ENCODE measurements around the gene STAT2.
A peak's percentile ranks its signal among the peaks of the same experiment; 100 is the strongest.
"Not testable (repeated sequence)": the region's sequence is repeated elsewhere in the genome, so short reads cannot be mapped to it uniquely, and the experiment has no call there.

STAT2 gene

GRCh38 chr12:56324206-56324605 is 35.7 kb downstream of the STAT2 start:
- no peak for DNase-seq

DNA sequence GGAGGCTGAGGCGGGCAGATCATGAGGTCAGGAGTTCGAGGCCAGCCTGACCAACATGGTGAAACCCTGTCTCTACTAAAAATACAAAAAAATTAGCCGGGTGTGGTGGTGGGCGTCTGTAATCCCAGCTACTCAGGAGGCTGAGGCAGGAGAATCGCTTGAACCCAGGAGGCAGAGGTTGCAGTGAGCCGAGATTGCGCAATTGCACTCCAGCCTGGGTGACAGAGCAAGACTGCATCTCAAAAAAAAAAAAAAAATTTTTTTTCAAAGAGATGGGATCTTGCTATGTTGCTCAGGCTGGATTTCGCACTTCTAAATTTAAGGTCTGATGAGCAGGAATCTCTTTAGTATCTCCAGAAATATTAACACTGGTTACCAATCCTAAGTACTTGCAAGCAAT is 38.3 kb downstream of the STAT2 start:
- DNase-seq, result not testable (repeated sequence)

- DNase-seq, result no peak
Measured at GRCh38 chr12:56321027-56321426, 38.9 kb downstream of the STAT2 start.

DNA sequence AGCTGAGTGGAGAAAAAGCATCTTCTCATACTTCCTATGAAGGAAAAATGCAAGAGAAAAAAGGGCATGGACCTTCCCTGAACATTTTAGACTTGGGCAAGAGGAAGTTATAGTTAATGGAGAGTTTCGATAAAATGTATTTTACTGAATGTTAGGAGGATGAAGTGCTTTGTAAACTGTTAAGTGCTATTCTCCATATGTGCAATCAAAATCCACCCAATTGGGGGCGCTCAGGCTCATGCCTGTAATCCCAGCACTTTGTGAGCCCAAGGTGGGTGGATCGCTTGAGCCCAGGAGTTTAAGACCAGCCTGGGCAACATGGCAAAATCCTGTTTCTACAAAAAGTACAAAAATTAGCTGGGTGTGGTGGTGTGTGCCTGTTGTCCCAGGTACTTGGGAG is 42.2 kb downstream of the STAT2 start:
- DNase-seq, result no peak

DNA sequence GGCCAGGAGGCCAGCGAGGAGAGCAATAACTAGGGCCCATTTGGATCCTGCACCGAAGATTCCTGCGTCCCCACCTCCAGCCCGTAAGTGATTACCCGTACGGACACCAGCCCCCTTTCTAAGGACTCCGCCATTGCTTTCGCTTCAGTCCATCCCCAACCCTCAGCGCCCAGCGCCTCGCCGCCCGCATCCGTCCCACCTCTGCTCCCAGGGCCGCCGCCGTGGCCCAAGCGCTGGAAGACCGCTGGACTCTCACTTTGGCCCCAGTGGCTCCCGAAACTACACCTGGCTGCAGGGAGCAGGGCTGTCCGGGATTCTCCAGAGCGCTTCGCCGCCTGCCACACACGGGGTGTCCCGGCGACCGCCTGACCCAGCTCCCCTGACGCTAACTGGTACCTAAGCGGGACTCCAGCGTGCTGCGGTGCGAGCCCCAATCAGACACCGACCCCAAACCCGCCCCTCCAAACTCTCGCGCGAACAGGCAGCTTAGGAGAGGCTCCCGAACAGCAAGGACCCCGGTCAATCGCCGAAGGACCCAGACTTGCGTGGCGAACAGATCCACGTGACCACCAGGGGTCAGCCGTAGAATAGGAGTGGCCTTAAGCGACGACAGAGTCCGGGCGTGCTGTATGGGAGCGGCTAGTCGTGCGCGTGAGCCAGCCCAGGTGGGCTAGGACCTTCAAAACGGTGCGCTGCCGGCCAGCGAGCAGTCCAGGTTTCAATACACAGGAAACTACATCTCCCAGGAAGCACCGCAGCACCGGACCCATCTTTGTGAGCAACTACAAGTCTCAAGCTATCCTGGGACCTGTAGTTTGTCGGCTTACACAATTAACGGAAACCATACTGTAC is 44.1 kb downstream of the STAT2 start, which contains the start of gene CNPY2:
TSS of gene CNPY2 (minus strand) at position 367 of the 852 bp plus-strand sequence. CDS start 771 bp downstream, outside the sequence.
- DNase-seq, result peak; percentile 99

DNA sequence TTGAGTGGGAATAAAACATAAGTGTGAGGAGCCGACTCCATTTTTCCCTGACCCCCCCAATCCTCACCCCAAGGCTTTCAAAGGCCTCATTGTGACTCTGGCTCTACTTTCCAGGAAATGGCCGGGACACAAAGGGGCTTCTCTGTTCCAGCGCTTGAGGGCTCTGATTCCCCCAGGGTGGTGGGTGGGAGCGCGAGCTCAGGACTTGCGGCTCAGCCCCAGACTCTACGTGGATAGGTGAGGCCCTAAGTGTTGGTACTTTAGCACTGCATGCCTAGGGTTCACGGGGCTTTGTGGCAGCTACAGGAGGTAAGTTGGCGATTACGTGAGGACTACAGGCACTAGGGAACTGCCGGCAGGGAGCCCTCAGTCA is 44.7 kb downstream of the STAT2 start:
- peak; percentile 35 for DNase-seq

DNA sequence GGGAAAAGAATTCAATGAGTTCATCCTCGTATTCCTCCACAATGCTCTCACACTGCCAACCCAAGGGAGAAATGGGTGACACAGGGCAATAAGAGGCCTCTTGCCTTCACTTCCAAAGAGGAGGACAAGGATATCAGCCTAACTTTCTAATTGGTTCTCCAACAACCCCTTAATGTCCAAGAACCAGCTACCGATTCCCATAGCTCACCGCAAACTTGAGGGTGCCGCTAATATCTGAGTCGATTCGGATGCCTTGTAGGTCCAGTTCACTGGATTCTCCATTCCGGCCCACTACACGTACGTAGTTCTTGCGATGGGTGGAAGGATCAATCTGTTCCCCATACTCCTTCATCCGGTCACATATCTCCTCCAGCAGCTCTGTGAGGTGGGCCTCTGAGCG is 48.9 kb downstream of the STAT2 start:
- no peak for DNase-seq

- DNase-seq, result no peak
Measured at GRCh38 chr12:56308714-56309113, 51.2 kb downstream of the STAT2 start.

DNA sequence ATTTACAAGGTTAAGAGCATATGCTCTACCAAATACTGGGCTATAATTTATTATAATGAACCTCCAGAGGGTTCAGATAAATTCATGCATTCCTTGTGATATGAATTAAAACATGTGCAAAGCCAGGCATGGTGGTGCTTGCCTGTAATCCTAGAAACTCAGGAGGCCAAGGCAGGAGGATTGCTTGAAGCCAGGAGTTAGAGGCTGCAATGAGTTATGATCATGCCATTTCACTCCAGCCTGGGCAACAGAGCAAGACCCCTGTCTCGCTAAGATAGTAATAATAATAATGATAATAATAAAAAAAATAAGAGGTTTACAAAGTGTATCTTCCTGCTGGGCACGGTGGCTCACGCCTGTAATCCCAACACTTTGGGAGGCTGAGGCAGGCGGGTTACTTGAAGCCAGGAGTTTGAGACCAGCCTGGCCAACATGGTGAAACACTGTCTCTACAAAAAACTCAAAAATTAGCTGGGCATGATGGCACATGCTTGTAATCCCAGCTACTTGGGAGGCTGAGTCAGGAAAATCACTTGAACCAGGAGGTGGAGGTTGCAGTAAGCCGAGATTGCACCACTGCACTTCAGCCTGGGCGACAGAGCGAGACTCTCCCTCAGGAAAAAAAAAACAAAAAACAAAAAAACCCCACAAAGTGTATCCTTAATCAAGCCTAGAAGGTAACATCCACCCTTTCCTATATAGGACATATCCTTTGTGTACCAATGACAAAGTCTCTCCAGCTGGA is 52.5 kb downstream of the STAT2 start:
- DNase-seq, result no peak

GRCh38 chr12:56304872-56305590 is 54.9 kb downstream of the STAT2 start:
- DNase-seq, result no peak

- no peak for DNase-seq
Measured at GRCh38 chr12:56304276-56304675, 55.6 kb downstream of the STAT2 start.

DNA sequence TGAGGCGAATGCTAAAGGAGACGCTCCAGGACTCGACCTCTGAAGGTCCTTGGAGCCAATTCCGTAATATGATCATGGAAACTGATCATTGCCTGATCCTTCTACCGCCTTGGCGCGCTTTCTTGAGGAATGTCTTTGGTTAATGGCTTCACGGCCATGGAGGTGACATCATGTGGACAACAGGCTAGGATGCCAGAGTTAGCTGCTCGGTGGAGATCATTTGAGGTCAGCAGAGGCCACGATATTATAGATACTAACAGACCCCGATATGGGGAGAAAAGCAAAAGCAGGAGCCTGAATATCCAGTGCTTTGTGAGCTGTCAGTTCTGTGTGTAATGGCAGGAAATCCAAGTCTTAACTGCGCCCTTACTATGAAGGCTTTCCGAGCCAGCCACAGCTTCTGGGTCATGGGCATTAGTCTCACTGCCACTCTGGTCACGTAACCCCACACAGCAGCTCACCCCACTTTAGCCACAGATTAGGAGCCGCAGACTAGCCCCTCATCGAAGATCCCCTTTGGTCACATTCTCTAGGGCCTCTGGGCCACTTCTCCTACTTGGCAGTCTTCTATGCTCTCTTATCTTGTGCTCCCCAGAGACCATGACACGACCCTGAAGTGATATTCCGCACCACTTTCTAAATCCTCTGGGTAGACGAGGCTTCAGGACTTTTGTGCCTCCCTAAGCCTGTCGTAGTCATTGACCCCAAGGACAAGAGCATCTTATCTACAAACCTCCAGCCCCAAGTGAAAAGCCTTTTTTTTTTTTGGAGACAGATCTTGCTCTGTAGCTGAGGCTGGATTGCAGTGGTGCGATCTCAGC is 59.1 kb downstream of the STAT2 start:
- DNase-seq, result peak; percentile 71

- DNase-seq, result peak; percentile 100
Measured at GRCh38 chr12:56299853-56300643, 59.9 kb downstream of the STAT2 start, which contains the start of gene CS. Gene CS (minus strand): TSS chr12:56300330. CDS start chr12:56300201, 129 bp downstream.

- DNase-seq, result peak; percentile 79
Measured at GRCh38 chr12:56299308-56299852, 60.5 kb downstream of the STAT2 start.

GRCh38 chr12:56298828-56299227 is 61.1 kb downstream of the STAT2 start:
- DNase-seq, result peak; percentile 18

- no peak for DNase-seq
Measured at GRCh38 chr12:56297400-56297799, 62.5 kb downstream of the STAT2 start.

DNA sequence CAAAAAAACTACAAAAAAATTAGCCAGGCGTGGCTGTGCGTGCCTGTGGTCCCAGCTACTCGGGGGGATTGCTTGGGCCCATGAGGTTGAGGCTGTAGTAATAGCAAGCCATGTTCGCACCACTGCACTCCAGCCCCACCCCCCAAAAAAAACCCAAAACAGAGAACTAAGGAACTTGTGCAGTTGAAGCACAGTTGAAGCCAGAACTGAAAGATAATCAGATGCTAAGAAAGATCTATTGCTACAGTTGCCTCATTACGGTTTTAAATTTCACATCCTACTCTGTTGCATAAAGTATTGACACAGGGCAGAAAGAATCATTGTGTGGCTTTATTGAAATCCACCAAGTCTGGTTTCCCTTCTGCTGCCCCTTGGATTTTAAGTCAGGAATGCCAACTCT is 63.6 kb downstream of the STAT2 start:
- DNase-seq, result peak; percentile 55

DNA sequence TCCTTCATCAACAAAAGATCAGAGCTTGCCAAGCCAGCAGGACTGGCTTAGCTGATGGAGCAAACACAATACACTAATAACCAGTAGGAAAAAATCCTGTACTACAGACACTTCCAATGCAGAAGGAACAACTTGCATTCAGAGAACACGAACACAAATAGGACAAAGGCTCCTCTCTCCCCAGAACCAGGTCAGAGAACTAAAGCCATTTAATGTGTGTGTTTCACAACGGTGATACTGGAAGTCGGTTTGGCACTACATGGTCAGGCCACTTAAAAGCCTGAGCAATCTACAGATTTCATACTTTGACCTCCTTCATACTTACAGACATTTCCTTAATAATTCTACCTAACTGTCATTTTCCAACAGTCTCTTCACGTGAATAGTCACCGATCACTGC is 66.1 kb downstream of the STAT2 start:
- no peak for DNase-seq
